GM18951 (cell line): ENCODE data around the gene CDC73.
A peak's percentile ranks its signal among the peaks of the same experiment; 100 is the strongest.

Experiments used
- POLR2A ChIP-seq: IDR thresholded peaks from 4 replicates; pipeline ENCODE4 v1.6.1; 2011; ENCODE audit warnings: mild to moderate bottlenecking; ENCODE audit not compliant: insufficient read length, insufficient read depth; ENCODE audit errors: extremely low read depth
- in situ Hi-C: fragments of 300-500 bp; cut with MboI; formaldehyde crosslinking; loops from one replicate; pipeline ENCODE4 v1.12.0; 2022; ENCODE audit warnings: low sequenced_read_pairs, mixed read lengths, inconsistent platforms; ENCODE audit not compliant: unreplicated experiment

The CDC73 gene

GRCh38 chr1:193121616-193122593 lies at the start of gene CDC73:
CDC73 (plus strand) TSS chr1:193122031; CDS start chr1:193122201, 170 bp downstream.
- in situ Hi-C loops = no loop called here
- TF ChIP-seq POLR2A = peak; percentile 80

GRCh38 chr1:193077991-193078390 lies 43.8 kb upstream of the CDC73 start:
- in situ Hi-C loops = no loop called here
- no peak for TF ChIP-seq POLR2A

GRCh38 chr1:193079187-193079586 lies 42.6 kb upstream of the CDC73 start:
- in situ Hi-C loops = no loop called here
- no peak for TF ChIP-seq POLR2A

- in situ Hi-C loops = no loop called here
Observed at GRCh38 chr1:193083365-193084088, 38.3 kb upstream of the CDC73 start.

GRCh38 chr1:193085263-193085662 lies 36.6 kb upstream of the CDC73 start:
- no peak for TF ChIP-seq POLR2A
- in situ Hi-C loops = no loop called here

More at GRCh38 chr1:193083365-193084088, 38.3 kb upstream of the CDC73 start:
- no peak for TF ChIP-seq POLR2A

- in situ Hi-C loops = no loop called here
- TF ChIP-seq POLR2A = no peak
Observed at GRCh38 chr1:193086342-193086741, 35.5 kb upstream of the CDC73 start.

GRCh38 chr1:193087893-193088292 lies 33.9 kb upstream of the CDC73 start:
- TF ChIP-seq POLR2A = no peak
- in situ Hi-C loops = no loop called here

- TF ChIP-seq POLR2A = no peak
- in situ Hi-C loops = no loop called here
Observed at GRCh38 chr1:193090865-193091264, 31.0 kb upstream of the CDC73 start.

GRCh38 chr1:193094112-193094511 lies 27.7 kb upstream of the CDC73 start:
- TF ChIP-seq POLR2A = no peak
- in situ Hi-C loops = no loop called here

- in situ Hi-C loops = no loop called here
- TF ChIP-seq POLR2A = no peak
Observed at GRCh38 chr1:193102662-193103061, 19.2 kb upstream of the CDC73 start.

- TF ChIP-seq POLR2A = no peak
- in situ Hi-C loops = no loop called here
Observed at GRCh38 chr1:193103759-193104501, 17.9 kb upstream of the CDC73 start.

GRCh38 chr1:193104502-193104906 lies 17.3 kb upstream of the CDC73 start:
- in situ Hi-C loops = no loop called here
- no peak for TF ChIP-seq POLR2A
